Sigmoid colon (tissue), 7 donors: ENCODE data around the gene DOK6. TPM values are rescaled to one million over a fixed set of nuclear protein-coding genes. Genes with fewer than 3 reads are reported as not detected.

Experiments used
- DNase-seq: peaks from one replicate; pipeline ENCODE4 v3.0.0-alpha.2; 2019
- H3K27ac ChIP-seq, 4 donors: fragments of 200-600 bp; sonication (generic); one replicate each; pipeline ENCODE4 v1.5.1; 2016 to 2019; ENCODE audit warnings: mild to moderate bottlenecking in 1 of 4
- H3K27me3 ChIP-seq, 3 donors: fragments of 200-600 bp; sonication (generic); one replicate each; pipeline ENCODE4 v1.5.1; 2019; ENCODE audit warnings: mild to moderate bottlenecking in 1 of 3
- H3K36me3 ChIP-seq, 4 donors: fragments of 200-600 bp; sonication (generic); one replicate each; pipeline ENCODE4 v1.5.1; 2016 to 2019
- H3K4me1 ChIP-seq, 4 donors: fragments of 200-600 bp; sonication (generic); one replicate each; pipeline ENCODE4 v1.5.1; 2017 to 2019
- H3K4me3 ChIP-seq, 4 donors: fragments of 200-600 bp; sonication (generic); one replicate each; pipeline ENCODE4 v1.5.1; 2017 to 2019; ENCODE audit warnings: mild to moderate bottlenecking in 2 of 4, moderate library complexity in 1 of 4
- H3K9me3 ChIP-seq, 4 donors: fragments of 200-600 bp in 3 of 4; sonication (generic) in 3 of 4; one replicate each; pipeline versions ENCODE4 v1.5.1 to v1.6.1; 2013 to 2019
- EP300 ChIP-seq, 4 donors: sonication (generic); formaldehyde crosslinking; IDR thresholded peaks; one replicate each; pipeline ENCODE4 v1.6.1; 2017; ENCODE audit warnings: antibody characterized with exemption in 4 of 4
- POLR2A ChIP-seq, 2 donors: fragments of 450-650 bp; IDR thresholded peaks; one replicate each; pipeline ENCODE4 v1.6.1; 2016; ENCODE audit warnings: antibody characterized with exemption in 2 of 2, mild to moderate bottlenecking in 2 of 2, moderate library complexity in 2 of 2
- POLR2AphosphoS5 ChIP-seq, 4 donors: sonication (generic); formaldehyde crosslinking; IDR thresholded peaks; one replicate each; pipeline ENCODE4 v1.6.1; 2017; ENCODE audit warnings: antibody characterized with exemption in 4 of 4
- WGBS, 2 donors: extraction: QIAGEN DNeasy Blood & Tissue Kit; methylation state at CpG; one replicate each; pipeline ENCODE4 v1.1.7; 2013; 5-methylcytosine and 5-hydroxymethylcytosine counted together
- intact Hi-C: fragments of 100-400 bp; cut with DNase I; formaldehyde crosslinking; loops from one replicate; pipeline ENCODE4 v1.15.1; 2023
- polyA plus RNA-seq, 3 donors: library from polyadenylated mRNA; stranded (reverse); fragments of 200-250 nt; gene quantifications; one replicate each; pipeline ENCODE4 v1.2.3, GENCODE V29; 2013
- total RNA-seq, 4 donors: library from RNA; depleted of rRNA; stranded (reverse); fragments of >200 nt; gene quantifications; one replicate each; pipeline ENCODE4 v1.1.0, GENCODE V29; 2016
- TF ChIP-seq, protein P1 (sequence below), 4 experiments: fragments of 450-650 bp in 3 of 4; fragments of 200-600 bp in 1 of 4; IDR thresholded peaks; one replicate each; pipeline ENCODE4 v1.5.1; 2016 to 2019; ENCODE audit warnings: antibody characterized with exemption in 4 of 4, mild to moderate bottlenecking in 3 of 4, moderate library complexity in 2 of 4
- donor health status: healthy with polysubstance abuse.
- donor health status: Bipolar disorder and iron deficiency.
- donor health status: healthy.

The DOK6 gene
- total and polyA plus RNA-seq, 7 donors = under 0.01 to 1.9 (median 0.95) TPM

DNA sequence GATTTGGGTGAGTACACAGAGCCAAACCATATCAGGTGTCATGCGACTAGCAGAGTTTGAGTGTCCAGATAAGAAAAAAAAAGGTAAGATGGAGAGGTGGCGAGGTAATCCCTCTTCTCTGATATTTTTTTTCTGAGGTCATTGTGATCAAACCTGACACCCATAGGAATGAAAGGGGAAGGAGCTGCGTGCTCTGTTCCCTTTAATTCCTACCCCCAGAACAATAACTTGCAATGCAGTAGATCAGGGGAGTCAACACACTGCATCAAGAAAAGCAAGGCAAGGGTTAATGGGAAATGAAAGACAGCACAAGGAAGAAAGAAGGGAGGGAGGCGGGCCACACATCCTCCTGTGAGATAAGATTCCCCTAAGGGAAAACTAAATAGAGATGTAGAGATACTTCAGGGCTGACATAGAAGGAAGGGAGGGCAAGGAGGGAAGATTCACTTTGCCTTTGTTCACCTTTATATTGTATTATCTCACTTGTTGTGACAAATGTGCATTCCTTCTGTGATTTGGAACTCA, 414.2 kb downstream of the DOK6 start:
- 78 to 87% methylated on average over 4 of the region's 4 CpGs for WGBS, 2 donors
- H3K9me3 ChIP-seq = peaks cover 0 to 2% (median 0%) of the 10 kb centered on the region in 4 donors
- intact Hi-C loops = no loop called here
- H3K4me3 ChIP-seq = no peak overlapping the region
- no peaks in the 10 kb centered on the region for H3K4me1 ChIP-seq
- TF ChIP-seq POLR2AphosphoS5 (IDR thresholded peaks at IDR 0.05) = no peak
- no peak for TF ChIP-seq POLR2A (IDR thresholded peaks at IDR 0.05)
- TF ChIP-seq, protein P1, sequence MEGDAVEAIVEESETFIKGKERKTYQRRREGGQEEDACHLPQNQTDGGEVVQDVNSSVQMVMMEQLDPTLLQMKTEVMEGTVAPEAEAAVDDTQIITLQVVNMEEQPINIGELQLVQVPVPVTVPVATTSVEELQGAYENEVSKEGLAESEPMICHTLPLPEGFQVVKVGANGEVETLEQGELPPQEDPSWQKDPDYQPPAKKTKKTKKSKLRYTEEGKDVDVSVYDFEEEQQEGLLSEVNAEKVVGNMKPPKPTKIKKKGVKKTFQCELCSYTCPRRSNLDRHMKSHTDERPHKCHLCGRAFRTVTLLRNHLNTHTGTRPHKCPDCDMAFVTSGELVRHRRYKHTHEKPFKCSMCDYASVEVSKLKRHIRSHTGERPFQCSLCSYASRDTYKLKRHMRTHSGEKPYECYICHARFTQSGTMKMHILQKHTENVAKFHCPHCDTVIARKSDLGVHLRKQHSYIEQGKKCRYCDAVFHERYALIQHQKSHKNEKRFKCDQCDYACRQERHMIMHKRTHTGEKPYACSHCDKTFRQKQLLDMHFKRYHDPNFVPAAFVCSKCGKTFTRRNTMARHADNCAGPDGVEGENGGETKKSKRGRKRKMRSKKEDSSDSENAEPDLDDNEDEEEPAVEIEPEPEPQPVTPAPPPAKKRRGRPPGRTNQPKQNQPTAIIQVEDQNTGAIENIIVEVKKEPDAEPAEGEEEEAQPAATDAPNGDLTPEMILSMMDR (IDR thresholded peaks at IDR 0.05) = no peak
- no peak for TF ChIP-seq EP300 (IDR thresholded peaks at IDR 0.05)
- H3K36me3 ChIP-seq = no peaks in the 10 kb centered on the region
- H3K27ac ChIP-seq = no peak overlapping the region
- no peak for DNase-seq
- H3K27me3 ChIP-seq = no peaks in the 10 kb centered on the region

DNA sequence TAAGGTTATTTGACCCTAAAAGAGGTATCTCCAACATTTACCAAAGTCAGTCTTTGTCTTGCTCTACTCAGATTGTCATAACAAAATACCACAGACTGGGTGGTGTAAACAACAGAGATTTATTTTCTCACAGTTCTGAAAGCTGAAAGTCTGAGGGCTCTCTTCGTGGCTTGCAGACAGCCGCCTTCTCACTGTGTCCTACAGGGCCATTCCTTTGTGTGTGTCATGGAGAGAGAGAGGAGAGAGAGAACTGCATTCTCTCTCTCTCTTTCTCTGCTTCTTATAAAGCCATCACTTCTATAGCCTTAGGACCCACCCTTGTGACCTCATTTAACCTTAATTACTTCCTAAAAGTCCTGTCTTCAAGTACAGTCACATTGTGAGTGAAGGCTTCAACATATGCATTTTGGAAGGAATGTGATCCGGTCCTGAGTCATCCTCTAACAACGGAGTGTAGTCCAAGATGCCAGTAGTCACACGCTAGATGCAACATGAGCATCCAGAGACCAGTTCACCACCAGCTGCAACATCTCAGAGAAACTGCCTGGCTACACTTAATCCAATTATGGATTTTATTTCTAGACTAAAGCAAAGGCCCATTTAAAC, 416.8 kb downstream of the DOK6 start:
- Histone ChIP-seq H3K4me1 (no peaks in the 10 kb centered on the region), H3K4me3 (no peak overlapping the region), H3K36me3 (no peaks in the 10 kb centered on the region), H3K27me3 (no peaks in the 10 kb centered on the region), H3K27ac (no peak overlapping the region), H3K9me3 (peaks cover 0 to 4% (median 0%) of the 10 kb centered on the region in 4 donors)
- intact Hi-C loops = no loop called here
- no peak for DNase-seq
- TF ChIP-seq EP300 (IDR thresholded peaks at IDR 0.05) = no peak
- TF ChIP-seq, protein P1 (IDR thresholded peaks at IDR 0.05) = no peak
- no peak for TF ChIP-seq POLR2A (IDR thresholded peaks at IDR 0.05)
- no peak for TF ChIP-seq POLR2AphosphoS5 (IDR thresholded peaks at IDR 0.05)
- WGBS, 2 donors = 72 to 82% methylated on average over 5 of the region's 5 CpGs

DNA sequence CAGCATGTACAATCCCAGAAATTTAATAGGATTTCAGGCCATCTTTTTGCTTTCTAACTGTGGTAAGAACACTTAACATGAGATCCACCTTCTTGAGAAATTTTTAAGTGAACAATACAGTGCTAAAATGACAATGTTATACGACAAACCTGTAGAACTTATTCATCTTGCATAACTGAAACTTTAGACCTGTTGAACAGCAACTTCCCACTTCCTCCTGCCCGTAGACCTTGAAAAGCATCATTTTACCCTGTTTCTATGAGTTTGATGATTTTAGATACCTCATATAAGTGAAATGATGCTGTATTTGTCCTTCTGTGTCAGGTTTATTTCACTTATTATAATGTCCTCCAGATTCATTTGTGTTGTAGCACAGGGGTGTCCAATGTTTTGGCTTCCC, 418.8 kb downstream of the DOK6 start:
- TF ChIP-seq EP300 (IDR thresholded peaks at IDR 0.05) (no peak), POLR2AphosphoS5 (IDR thresholded peaks at IDR 0.05) (no peak), POLR2A (IDR thresholded peaks at IDR 0.05) (no peak)
- TF ChIP-seq, protein P1 (IDR thresholded peaks at IDR 0.05) = no peak
- no peak for DNase-seq
- WGBS, 2 donors = 68 to 76% methylated on average over 2 of the region's 2 CpGs

DNA sequence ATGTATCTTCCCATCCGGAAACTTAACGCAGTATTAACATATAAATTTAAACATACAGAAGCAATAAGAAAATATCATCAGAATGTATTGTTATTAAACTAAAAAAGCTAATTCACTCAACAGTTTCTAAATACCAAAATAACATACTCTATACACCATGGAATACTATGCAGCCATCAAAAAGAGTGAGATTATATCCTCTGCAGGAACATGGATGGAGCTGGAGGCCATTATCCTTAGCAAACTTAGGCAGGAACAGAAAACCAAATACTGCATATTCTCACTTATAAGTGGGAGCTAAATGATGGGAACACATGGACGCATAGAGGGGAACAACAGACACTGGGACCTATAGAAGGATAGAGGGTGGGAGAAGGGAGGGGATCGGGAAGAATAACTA, 419.9 kb downstream of the DOK6 start:
- DNase-seq = no peak
- H3K36me3 ChIP-seq = no peaks in the 10 kb centered on the region
- intact Hi-C loops = no loop called here
- H3K27me3 ChIP-seq = no peaks in the 10 kb centered on the region
- no peaks in the 10 kb centered on the region for H3K4me1 ChIP-seq
- no peak overlapping the region for H3K27ac ChIP-seq
- peaks cover 0 to 4% (median 0%) of the 10 kb centered on the region in 4 donors for H3K9me3 ChIP-seq
- H3K4me3 ChIP-seq = no peak overlapping the region
- TF ChIP-seq POLR2AphosphoS5 (IDR thresholded peaks at IDR 0.05) = no peak
- TF ChIP-seq, protein P1 (IDR thresholded peaks at IDR 0.05) = no peak
- TF ChIP-seq POLR2A (IDR thresholded peaks at IDR 0.05) = no peak
- no peak for TF ChIP-seq EP300 (IDR thresholded peaks at IDR 0.05)
- 96% methylated on average over 4 of the region's 4 CpGs for WGBS, 2 donors

More for the DNA sequence above, 418.8 kb downstream of the DOK6 start:
- Histone ChIP-seq H3K27me3 (no peaks in the 10 kb centered on the region), H3K36me3 (no peaks in the 10 kb centered on the region), H3K4me3 (no peak overlapping the region), H3K9me3 (peaks cover 0 to 4% (median 0%) of the 10 kb centered on the region in 4 donors), H3K4me1 (no peaks in the 10 kb centered on the region), H3K27ac (no peak overlapping the region)
- intact Hi-C loops = no loop called here
